Measurements from ENCODE around the gene TMEM156. TPM values are rescaled to one million over a fixed set of nuclear protein-coding genes. Genes with fewer than 3 reads are reported as not detected.

Gene TMEM156
- total and polyA plus RNA-seq, 12 donors: 0.10 to 1.1 (median 0.13) TPM; not detected in 7

DNA sequence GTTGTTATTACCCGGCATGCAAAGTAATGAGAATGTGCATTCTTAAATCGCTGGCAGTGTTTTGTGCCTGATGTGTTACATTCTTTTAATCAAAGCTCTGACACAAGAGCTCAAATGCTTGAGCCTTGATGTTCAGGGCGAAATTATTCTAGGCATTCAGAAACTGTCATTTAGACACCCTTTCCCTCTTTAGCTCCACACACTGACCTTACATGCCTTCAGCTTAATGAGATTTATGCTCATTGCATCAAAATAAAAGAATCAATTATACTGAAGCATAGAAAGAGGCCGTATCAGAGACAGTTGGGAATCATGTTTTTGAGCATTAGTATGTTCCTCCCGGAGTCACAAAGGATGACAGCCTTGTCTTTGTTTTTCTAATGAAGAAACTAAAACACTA lies 107.9 kb downstream of the TMEM156 start:
- H3K27ac ChIP-seq: no peak overlapping the region
- no peaks in the 10 kb centered on the region for H3K9me3 ChIP-seq
- no peak overlapping the region for H3K4me3 ChIP-seq
- ATAC-seq: no peak
- peaks cover 0 to 98% (median 18%) of the 10 kb centered on the region in 9 donors for H3K36me3 ChIP-seq
- peaks cover 0 to 6% (median 0%) of the 10 kb centered on the region in 9 donors for H3K4me1 ChIP-seq
- no peaks in the 10 kb centered on the region for H3K27me3 ChIP-seq
- TF ChIP-seq, protein P1, sequence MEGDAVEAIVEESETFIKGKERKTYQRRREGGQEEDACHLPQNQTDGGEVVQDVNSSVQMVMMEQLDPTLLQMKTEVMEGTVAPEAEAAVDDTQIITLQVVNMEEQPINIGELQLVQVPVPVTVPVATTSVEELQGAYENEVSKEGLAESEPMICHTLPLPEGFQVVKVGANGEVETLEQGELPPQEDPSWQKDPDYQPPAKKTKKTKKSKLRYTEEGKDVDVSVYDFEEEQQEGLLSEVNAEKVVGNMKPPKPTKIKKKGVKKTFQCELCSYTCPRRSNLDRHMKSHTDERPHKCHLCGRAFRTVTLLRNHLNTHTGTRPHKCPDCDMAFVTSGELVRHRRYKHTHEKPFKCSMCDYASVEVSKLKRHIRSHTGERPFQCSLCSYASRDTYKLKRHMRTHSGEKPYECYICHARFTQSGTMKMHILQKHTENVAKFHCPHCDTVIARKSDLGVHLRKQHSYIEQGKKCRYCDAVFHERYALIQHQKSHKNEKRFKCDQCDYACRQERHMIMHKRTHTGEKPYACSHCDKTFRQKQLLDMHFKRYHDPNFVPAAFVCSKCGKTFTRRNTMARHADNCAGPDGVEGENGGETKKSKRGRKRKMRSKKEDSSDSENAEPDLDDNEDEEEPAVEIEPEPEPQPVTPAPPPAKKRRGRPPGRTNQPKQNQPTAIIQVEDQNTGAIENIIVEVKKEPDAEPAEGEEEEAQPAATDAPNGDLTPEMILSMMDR (IDR thresholded peaks at IDR 0.05): no peak
- intact Hi-C loops (cut with DNase I): no loop called here
- no peak for DNase-seq
- 56 to 71% methylated on average over 5 of the region's 5 CpGs for WGBS, 2 donors

GRCh38 chr4:38923746-38924145 lies 108.5 kb downstream of the TMEM156 start:
- TF ChIP-seq, protein P1 (IDR thresholded peaks at IDR 0.05): no peak
- H3K4me3 ChIP-seq: no peak overlapping the region
- ATAC-seq: no peak
- H3K27ac ChIP-seq: no peak overlapping the region
- intact Hi-C loops (cut with DNase I): no loop called here
- peaks cover 0 to 98% (median 19%) of the 10 kb centered on the region in 9 donors for H3K36me3 ChIP-seq
- no peaks in the 10 kb centered on the region for H3K9me3 ChIP-seq
- no peaks in the 10 kb centered on the region for H3K27me3 ChIP-seq
- peaks cover 0 to 6% (median 0%) of the 10 kb centered on the region in 9 donors for H3K4me1 ChIP-seq
- no peak for DNase-seq
- WGBS, 2 donors: 58 to 78% methylated on average over 2 of the region's 2 CpGs

GRCh38 chr4:38921151-38921550 lies 111.1 kb downstream of the TMEM156 start:
- Histone ChIP-seq H3K4me1 (peaks cover 0 to 6% (median 0%) of the 10 kb centered on the region in 9 donors), H3K27ac (no peak overlapping the region), H3K9me3 (no peaks in the 10 kb centered on the region), H3K36me3 (peaks cover 0 to 98% (median 27%) of the 10 kb centered on the region in 9 donors), H3K4me3 (no peak overlapping the region), H3K27me3 (no peaks in the 10 kb centered on the region)
- ATAC-seq: no peak
- TF ChIP-seq, protein P1 (IDR thresholded peaks at IDR 0.05): no peak
- DNase-seq: no peak
- intact Hi-C loops (cut with DNase I): no loop called here
- WGBS, 2 donors: 96 to 97% methylated on average over 3 of the region's 3 CpGs

DNA sequence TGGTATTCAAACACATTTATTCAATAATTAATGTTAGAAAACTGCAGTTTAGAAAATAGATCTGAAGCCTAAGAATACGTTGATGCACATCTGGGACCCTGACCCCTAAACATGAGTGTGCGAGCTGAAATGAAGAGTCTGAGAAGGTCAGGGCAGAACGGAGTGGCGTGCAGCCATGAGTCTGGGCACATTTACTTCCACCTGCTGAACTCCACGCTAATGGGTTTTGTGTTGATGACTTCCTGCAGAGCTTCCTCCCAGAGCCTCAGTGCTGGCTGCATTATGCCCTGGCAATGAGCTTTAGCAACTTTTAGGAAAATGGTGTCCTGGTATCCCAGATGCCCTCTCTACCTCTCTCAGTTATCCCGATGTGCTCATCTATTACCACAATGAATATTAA lies 111.5 kb downstream of the TMEM156 start:
- 85 to 89% methylated on average over 6 of the region's 6 CpGs for WGBS, 2 donors
- intact Hi-C loops (cut with DNase I): no loop called here

More for the DNA sequence above, 111.5 kb downstream of the TMEM156 start:
- H3K4me3 ChIP-seq: no peak overlapping the region
- peaks cover 0 to 99% (median 29%) of the 10 kb centered on the region in 9 donors for H3K36me3 ChIP-seq
- H3K4me1 ChIP-seq: peaks cover 0 to 6% (median 0%) of the 10 kb centered on the region in 9 donors
- H3K9me3 ChIP-seq: no peaks in the 10 kb centered on the region
- TF ChIP-seq, protein P1 (IDR thresholded peaks at IDR 0.05): no peak
- no peaks in the 10 kb centered on the region for H3K27me3 ChIP-seq
- DNase-seq: no peak
- no peak overlapping the region for H3K27ac ChIP-seq
- no peak for ATAC-seq
